Activated naive CD8-positive, alpha-beta T cell treated with anti-CD3 and anti-CD28 coated beads for 36 hours (primary cell): Measurements from ENCODE around the gene YDJC. TPM values are rescaled to one million over a fixed set of nuclear protein-coding genes. Genes with fewer than 3 reads are reported as not detected.
"Not testable (repeated sequence)": the region's sequence is repeated elsewhere in the genome, so short reads cannot be mapped to it uniquely, and the experiment has no call there.

ENCODE experiments used
- DNase-seq: peaks from one replicate; pipeline ENCODE4 v3.0.0; 2021
- H3K27ac Mint-ChIP-seq: one replicate; pipeline ENCODE4 v1.8.0; 2022; ENCODE audit warnings: mild to moderate bottlenecking, moderate library complexity, mixed read lengths
- H3K27me3 Mint-ChIP-seq: one replicate; pipeline ENCODE4 v1.8.0; 2022; ENCODE audit warnings: mild to moderate bottlenecking, mixed read lengths
- H3K36me3 Mint-ChIP-seq: one replicate; pipeline ENCODE4 v1.8.0; 2021; ENCODE audit warnings: mild to moderate bottlenecking, mixed read lengths
- H3K4me1 Mint-ChIP-seq: one replicate; pipeline ENCODE4 v1.8.0; 2021; ENCODE audit warnings: mixed read lengths
- H3K4me3 Mint-ChIP-seq: one replicate; pipeline ENCODE4 v1.8.0; 2022; ENCODE audit warnings: mild to moderate bottlenecking, moderate library complexity, mixed read lengths
- H3K9me3 Mint-ChIP-seq: one replicate; pipeline ENCODE4 v1.8.0; 2022; ENCODE audit warnings: mixed read lengths
- total RNA-seq, 2 experiments: library from RNA; stranded (reverse); gene quantifications; one replicate each; pipeline ENCODE4 v1.2.3, GENCODE V29; 2021

YDJC gene
- total RNA-seq, 2 experiments from 2014 or later, result 83.0 to 86.4 TPM

DNA sequence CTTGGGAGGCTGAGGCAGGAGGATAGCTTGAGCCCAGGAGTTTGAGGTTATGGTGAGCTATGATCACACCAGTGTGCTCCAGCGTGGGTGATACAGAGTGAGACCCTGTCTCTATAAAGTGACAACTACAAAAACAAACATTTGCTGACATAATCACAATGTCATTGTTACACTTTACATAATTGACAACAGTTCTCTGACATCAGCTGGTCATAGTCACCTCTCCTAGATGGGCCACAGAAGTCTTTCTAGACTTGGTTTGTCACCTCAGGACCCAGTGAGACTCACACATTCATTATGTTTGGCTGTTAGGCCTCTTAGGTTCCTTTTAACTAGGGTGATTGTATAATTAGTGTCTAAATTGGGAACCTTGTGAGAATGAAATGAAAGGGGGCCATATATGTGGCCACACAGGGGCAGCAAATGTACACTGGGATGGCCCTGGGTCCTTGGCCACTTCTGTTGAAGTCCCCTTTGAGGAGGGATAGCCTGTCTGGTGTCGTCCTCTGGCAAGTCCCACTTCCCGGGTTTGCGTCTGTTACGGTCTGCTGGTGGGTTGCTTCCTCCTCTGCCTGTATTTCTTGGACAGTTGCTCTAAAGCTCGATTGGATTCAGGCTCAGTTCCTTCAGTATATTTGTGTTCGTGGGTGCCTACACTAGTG is 30.2 kb upstream of the YDJC start:
- no peak for DNase-seq
- H3K9me3 Mint-ChIP-seq, result no peaks in the 10 kb centered on the region
- peaks cover 5% of the 10 kb centered on the region for H3K36me3 Mint-ChIP-seq
- H3K4me3 Mint-ChIP-seq, result no peak overlapping the region
- peaks cover 14% of the 10 kb centered on the region for H3K4me1 Mint-ChIP-seq
- no peak overlapping the region for H3K27ac Mint-ChIP-seq
- no peaks in the 10 kb centered on the region for H3K27me3 Mint-ChIP-seq

DNA sequence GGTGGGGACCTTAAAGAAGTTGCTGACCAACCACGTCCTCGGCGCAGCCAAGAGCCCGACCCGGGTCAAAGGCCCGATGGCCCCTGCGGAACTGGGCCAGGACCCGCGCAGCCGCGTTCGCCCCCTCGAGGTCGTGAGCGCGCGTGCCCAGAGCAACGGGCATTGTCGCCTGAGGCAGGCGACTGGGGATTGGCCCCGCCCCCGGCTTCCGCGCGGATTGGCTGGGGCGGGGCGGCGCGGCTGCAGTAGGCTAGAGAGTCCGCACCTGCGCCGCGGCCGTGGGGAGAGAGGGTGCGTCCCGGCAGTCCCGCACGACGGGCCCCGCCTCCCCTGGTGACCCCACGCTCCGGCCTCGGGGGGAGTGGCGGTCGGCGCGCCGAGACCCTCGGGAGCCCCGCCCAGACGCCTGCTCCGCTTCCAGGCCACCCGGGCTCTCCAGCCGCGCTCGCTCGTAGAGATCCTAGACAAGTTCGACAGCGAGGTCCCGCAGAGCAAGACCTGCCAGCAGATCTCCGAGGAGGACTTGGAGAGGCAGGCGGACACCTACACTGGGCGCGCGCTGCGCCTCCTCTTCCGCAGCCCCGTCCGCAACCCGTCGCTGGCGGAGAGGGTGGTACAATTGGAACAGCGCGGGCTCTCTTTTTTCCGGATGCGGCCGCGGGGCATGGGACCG is 27.7 kb upstream of the YDJC start:
- Mint-ChIP-seq H3K4me3 (peak overlapping the region; percentile 84), H3K36me3 (peaks cover 10% of the 10 kb centered on the region), H3K27ac (peak overlapping the region; percentile 75), H3K4me1 (peaks cover 13% of the 10 kb centered on the region), H3K9me3 (no peaks in the 10 kb centered on the region), H3K27me3 (no peaks in the 10 kb centered on the region)
- peak; percentile 86 for DNase-seq

DNA sequence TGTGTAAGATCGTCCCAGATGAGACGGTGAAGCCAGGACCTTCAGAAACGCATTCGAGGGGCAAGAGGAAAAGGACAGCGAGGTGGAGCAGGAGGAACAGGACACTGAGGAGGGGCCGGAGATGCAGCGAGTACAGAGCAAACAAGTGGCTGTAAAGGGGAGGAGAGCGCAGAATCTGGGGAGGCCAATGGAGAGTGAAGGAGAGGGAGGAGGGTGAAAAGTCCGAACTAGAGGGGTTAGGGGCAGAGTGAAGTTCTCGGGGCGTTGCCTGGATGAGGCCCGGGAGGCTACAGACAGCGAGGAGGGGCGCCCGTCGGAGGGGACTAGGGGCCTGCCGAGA is 27.2 kb upstream of the YDJC start:
- DNase-seq, result no peak
- H3K27ac Mint-ChIP-seq, result no peak overlapping the region
- H3K4me1 Mint-ChIP-seq, result peaks cover 13% of the 10 kb centered on the region
- H3K36me3 Mint-ChIP-seq, result peaks cover 10% of the 10 kb centered on the region
- H3K27me3 Mint-ChIP-seq, result no peaks in the 10 kb centered on the region
- no peaks in the 10 kb centered on the region for H3K9me3 Mint-ChIP-seq
- H3K4me3 Mint-ChIP-seq, result peak overlapping the region; percentile 65

DNA sequence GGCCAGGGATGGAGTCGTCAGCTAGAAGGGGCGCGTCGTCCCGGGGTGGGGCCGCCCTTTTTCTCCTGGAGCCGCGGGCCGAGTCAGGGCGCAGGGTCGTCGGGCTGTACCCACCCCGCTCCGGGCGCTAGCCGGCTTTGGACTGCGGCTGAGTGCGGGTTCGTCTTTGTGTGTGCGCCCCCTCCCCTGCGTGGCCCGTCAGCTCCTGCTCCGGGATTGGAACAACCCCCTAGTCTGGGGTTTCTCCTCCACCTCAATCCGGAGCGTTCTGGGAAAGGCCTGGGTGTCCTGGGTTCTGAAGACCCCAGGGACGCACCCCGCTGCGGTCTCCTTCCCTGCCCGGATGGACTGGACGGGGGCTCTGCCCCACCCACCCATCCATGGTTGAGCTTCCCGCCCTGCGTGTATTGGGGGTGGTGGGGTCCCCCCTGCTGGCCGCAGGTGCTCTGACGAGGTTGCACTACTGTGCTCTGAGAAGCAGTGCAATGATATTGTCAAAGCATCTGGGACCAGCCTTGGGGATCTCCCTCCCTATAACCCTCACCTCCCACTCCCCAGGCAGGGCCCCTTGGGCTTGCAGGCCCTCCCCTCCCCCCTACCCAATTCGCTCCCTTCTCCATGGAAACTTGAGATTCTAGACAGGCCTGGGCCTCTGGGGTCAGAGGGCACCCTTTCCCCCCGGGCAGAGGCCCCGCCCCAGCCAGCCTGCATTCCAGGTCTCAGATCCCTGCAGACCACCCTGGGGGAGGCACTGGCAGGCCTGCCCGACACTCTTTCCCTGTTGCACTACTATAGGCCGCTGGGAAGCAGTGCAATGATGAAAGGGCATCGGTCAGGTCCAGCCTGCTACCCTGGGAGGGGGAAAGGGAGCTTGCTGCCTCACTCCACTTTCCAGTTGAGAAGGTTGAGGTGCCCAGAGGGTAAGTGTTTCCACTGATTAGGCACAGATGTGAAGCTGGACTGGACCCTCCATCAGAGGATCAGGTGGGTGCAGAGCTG is 23.0 kb upstream of the YDJC start:
- DNase-seq, result no peak
- peaks cover 27% of the 10 kb centered on the region for H3K36me3 Mint-ChIP-seq
- peak overlapping the region; percentile 88 for H3K27ac Mint-ChIP-seq
- peak overlapping the region; percentile 90 for H3K4me3 Mint-ChIP-seq
- H3K9me3 Mint-ChIP-seq, result no peaks in the 10 kb centered on the region
- H3K27me3 Mint-ChIP-seq, result no peaks in the 10 kb centered on the region
- peaks cover 27% of the 10 kb centered on the region for H3K4me1 Mint-ChIP-seq

DNA sequence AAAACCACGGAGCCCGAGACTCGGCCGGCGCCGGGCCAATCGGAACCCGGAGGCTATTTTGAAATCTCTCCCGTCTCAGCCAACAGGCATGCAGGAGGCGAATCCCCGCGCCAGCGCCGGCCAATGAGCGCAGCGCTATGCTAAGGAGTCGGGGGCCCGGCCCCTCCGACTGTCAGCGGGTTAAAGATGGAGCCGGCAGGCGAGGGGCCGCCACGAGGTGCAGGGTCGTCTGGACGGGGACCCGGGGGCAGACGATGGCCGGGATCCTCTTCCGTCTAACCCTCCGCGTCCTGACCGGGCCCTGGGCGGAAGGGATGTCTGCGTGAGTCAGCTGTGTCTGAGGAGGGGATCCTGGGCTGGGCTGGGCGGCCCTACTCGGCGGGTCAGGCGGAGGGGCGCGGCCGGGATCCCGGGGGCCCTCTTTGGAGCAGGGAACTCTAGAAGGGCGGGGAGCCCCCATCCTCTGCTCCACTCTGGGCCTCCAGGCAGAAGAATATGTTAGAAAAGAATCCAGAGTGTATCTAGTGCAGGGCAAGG is 22.3 kb upstream of the YDJC start:
- Mint-ChIP-seq H3K4me3 (peak overlapping the region; percentile 90), H3K9me3 (no peaks in the 10 kb centered on the region), H3K36me3 (peaks cover 27% of the 10 kb centered on the region), H3K4me1 (peaks cover 26% of the 10 kb centered on the region), H3K27ac (peak overlapping the region; percentile 88), H3K27me3 (no peaks in the 10 kb centered on the region)
- DNase-seq, result peak; percentile 90

DNA sequence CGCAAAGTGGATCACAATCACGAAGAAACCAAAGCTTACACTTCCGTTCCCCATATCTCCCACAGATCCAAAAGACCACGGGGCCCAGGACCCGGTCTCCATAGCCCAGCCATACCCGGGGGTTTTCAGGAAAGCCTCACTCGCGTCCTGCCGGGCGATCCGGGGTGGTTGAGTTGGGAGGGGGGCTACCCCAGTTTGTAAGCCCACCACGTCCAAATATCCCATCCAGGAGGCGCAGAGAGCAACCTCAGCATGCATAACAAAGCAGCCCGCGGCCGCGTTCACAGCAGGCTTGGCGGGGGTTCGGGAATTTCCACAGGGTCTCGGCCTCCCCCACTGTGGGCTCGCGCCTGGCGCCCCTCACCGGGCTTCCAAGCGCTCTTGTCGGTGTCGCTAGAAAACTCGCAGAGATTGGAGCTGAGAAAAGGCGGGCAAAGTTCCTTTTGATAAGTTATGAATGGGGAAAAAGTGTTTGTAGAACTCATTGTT is 21.7 kb upstream of the YDJC start:
- peaks cover 27% of the 10 kb centered on the region for H3K36me3 Mint-ChIP-seq
- no peak for DNase-seq
- peak overlapping the region; percentile 90 for H3K4me3 Mint-ChIP-seq
- H3K27ac Mint-ChIP-seq, result peak overlapping the region; percentile 88
- peaks cover 21% of the 10 kb centered on the region for H3K4me1 Mint-ChIP-seq
- no peaks in the 10 kb centered on the region for H3K27me3 Mint-ChIP-seq
- no peaks in the 10 kb centered on the region for H3K9me3 Mint-ChIP-seq

DNA sequence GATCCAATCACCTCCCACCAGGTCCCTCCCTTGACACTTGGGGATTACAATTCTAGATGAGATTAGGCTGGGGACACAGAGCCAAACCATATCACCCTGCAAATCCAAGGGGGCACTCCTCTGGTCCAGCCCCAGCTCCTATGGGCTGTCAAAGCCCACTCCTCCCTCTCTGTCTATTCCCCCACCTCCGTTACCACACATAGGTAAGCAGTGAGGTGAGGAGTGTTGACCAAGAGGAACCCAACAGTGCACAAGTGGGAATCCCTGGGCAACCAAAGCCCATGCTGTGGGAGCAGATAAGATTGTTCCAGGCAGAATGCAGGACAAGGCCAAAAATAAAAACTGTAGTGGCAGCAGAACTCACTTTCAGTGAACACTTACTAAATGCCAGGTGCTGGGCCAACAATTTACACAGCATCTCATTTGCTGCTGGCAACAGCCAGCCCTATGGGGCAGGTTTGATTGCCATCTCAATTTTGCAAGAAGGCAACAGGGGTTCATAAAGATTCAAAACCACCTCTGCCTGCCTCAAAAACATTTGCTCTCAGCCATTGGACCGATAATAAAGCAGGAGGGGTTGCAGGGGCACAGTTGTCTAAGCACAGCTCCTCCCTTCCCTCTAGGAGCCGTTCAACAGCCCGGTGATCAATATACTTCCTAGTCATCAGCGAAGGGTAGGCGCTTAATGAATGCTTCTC is 21.1 kb upstream of the YDJC start:
- no peaks in the 10 kb centered on the region for H3K9me3 Mint-ChIP-seq
- H3K27ac Mint-ChIP-seq, result peak overlapping the region; percentile 88
- no peak for DNase-seq
- peaks cover 29% of the 10 kb centered on the region for H3K36me3 Mint-ChIP-seq
- peaks cover 21% of the 10 kb centered on the region for H3K4me1 Mint-ChIP-seq
- no peaks in the 10 kb centered on the region for H3K27me3 Mint-ChIP-seq
- H3K4me3 Mint-ChIP-seq, result peak overlapping the region; percentile 90

DNA sequence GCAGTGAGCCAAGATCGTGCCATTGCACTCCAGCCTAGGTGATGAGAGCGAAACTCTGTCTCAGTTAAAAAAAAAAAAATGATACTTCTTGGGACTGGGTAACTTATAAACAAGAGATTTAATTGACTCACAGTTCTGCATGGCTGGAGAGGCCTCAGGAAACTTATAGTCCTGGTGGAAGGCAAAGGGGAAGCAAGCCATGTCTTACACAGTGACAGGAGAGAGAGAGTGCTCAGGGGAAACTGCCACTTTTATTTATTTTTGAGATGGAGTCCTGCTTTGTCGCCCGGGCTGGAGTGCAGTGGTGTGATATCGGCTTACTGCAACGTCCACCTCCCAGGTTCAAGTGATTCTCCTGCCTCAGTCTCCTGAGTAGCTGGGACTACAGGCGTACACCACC is 20.5 kb upstream of the YDJC start:
- no peak overlapping the region for H3K27ac Mint-ChIP-seq
- H3K27me3 Mint-ChIP-seq, result no peaks in the 10 kb centered on the region
- DNase-seq, result no peak
- peaks cover 29% of the 10 kb centered on the region for H3K36me3 Mint-ChIP-seq
- H3K4me1 Mint-ChIP-seq, result peaks cover 21% of the 10 kb centered on the region
- peak overlapping the region; percentile 90 for H3K4me3 Mint-ChIP-seq
- no peaks in the 10 kb centered on the region for H3K9me3 Mint-ChIP-seq

DNA sequence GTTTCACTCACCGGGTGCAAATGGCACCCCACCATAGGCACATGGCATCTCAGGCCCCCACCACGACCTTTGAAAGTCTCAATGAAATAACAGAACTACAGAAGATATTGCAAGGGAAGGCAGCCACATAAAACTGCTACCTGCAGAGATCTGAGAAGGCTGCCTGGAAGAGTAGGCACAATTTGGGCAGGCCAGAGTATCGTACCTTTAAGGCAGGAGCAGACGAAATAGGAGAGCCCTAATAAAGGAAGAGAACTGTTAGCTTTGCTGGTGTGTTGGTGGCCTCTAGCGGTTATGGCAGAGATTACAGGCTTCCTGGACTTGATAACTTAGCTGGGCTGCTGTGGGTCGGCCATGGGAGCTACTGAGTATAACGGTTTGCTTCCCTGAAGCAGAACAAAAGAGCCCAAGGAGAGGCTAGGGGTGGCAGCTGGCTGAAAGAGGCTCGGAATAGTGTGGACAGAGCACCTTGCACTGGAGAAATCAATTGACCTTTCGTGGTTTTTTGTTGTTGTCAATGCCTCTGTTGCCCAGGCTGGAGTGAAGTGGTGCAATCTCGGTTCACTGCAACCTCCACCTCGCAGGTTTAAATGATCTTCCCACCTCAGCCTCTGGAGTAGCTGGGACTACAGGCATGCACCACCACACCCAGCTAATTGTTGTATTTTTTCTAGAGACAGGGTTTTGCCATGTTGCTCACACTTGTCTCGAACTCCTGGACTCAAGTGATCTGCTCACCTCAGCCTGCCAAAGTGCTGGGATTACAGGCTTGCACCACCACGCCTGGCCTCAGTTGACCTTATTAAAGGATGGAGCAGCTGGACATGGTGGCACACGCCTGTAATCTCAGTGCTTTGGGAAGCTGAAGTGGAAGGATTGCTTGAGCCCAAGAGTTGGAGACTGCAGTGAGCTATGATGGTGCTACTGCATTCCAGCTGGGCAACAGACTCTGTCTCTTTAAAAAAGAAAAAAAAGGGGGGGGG is 17.1 kb upstream of the YDJC start:
- Mint-ChIP-seq H3K4me1 (peaks cover 34% of the 10 kb centered on the region), H3K27ac (no peak overlapping the region), H3K9me3 (no peaks in the 10 kb centered on the region), H3K27me3 (no peaks in the 10 kb centered on the region), H3K4me3 (no peak overlapping the region), H3K36me3 (peaks cover 39% of the 10 kb centered on the region)
- peak; percentile 70 for DNase-seq

DNA sequence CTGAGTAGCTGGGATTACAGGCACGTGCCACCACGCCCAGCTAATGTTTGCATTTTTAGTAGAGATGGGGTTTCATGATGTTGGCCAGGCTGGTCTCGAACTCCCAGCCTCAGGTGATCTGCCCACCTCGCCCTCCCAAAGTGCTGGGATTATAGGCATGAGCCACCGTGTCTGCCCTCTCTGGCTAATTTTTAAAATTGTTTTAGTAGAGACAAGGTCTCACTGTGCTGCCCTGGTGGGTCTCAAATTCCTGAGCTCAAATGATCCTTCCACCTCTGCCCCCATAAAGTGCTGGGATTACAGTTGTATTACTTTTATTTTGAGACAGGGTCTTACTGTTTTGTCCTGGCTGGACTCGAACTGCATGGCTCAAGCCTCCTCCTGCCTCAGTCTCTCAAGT is 15.7 kb upstream of the YDJC start:
- not testable (repeated sequence) for H3K27me3 Mint-ChIP-seq, H3K27ac Mint-ChIP-seq, DNase-seq, H3K4me3 Mint-ChIP-seq, H3K9me3 Mint-ChIP-seq
- Mint-ChIP-seq H3K36me3 (peaks cover 37% of the 10 kb centered on the region), H3K4me1 (peaks cover 31% of the 10 kb centered on the region)

DNA sequence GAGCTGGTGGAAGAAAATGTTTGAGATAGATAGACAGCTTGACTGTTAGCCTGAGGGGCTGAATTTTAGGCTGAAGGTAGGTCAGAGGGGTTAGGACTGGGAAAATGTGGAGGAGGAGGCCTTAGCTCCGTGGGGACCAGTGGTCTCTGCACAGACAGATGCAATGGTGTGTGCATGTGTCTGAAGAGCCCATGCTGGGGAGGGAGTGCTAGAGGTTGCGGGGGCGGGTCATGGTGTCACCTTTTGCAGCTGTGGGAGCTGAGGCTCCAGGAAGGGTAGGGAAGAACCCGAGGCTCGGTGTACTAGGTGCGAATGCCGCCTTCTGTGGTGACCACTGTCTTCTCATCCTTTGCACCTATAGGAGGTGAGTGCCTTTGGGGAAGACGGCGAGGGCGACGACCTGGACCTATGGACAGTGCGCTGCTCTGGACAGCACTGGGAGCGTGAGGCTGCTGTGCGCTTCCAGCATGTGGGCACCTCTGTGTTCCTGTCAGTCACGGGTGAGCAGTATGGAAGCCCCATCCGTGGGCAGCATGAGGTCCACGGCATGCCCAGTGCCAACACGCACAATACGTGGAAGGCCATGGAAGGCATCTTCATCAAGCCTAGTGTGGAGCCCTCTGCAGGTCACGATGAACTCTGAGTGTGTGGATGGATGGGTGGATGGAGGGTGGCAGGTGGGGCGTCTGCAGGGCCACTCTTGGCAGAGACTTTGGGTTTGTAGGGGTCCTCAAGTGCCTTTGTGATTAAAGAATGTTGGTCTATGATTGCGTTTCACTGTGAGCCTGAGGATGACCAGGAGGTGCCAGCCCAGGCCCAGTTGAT is 13.9 kb upstream of the YDJC start:
- peak overlapping the region; percentile 77 for H3K4me3 Mint-ChIP-seq
- no peak for DNase-seq
- peaks cover 26% of the 10 kb centered on the region for H3K36me3 Mint-ChIP-seq
- no peaks in the 10 kb centered on the region for H3K27me3 Mint-ChIP-seq
- no peaks in the 10 kb centered on the region for H3K9me3 Mint-ChIP-seq
- peak overlapping the region; percentile 44 for H3K27ac Mint-ChIP-seq
- H3K4me1 Mint-ChIP-seq, result peaks cover 26% of the 10 kb centered on the region

DNA sequence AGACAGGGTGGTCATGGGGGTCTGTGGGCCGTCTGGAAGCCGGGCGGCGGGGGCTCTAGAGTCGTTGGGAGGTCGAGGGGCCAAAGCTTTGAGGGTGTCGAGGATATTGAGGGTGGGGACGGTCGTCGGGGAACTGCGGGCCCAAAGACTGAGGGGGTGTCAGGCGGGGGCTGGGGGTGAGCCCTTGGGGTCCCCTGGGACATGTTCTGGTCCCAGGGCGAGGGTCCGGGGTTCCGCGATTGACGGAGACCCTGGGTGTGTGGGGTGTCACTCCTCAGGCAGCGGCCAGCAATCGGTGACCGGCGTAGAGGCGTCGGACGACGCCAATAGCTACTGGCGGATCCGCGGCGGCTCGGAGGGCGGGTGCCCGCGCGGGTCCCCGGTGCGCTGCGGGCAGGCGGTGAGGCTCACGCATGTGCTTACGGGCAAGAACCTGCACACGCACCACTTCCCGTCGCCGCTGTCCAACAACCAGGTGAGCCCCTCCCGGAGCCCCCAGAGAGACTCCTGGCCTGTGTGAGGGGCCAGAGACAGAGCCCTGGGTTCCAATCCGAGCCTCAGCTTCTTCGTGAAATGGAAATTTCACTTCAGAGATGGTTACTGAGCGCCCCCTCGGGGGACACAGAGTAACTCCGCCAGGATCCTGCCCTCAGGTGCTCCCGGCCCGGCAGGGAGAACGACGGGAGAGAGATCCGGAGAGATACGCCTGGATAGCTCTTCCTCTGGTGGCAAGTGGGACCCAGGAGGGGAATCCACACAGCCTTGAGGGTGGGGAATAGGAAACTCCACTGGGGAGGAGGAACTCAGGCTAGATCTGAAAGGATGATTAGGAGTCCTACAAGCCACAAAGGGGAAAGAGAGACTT is 13.0 kb upstream of the YDJC start:
- Mint-ChIP-seq H3K27ac (peak overlapping the region; percentile 70), H3K4me3 (peak overlapping the region; percentile 77), H3K36me3 (peaks cover 22% of the 10 kb centered on the region), H3K9me3 (no peaks in the 10 kb centered on the region), H3K4me1 (peaks cover 26% of the 10 kb centered on the region), H3K27me3 (no peaks in the 10 kb centered on the region)
- peak; percentile 66 for DNase-seq
